HCT116 (cell line): Measurements from ENCODE around the gene BAIAP2. TPM values are rescaled to one million over a fixed set of nuclear protein-coding genes. Genes with fewer than 3 reads are reported as not detected.

ENCODE experiments used
- ATAC-seq: fragments of 200-7000 bp; cut with Tn5 transposase; 2 replicates; pipeline ENCODE4 v1.9.1; 2020; ENCODE audit warnings: mild to moderate bottlenecking, moderate library complexity
- BruUV-seq: library from RNA; stranded (reverse); fragments of 400-500 nt; replicated peaks from 2 replicates; lab custom pipeline; 2021; lab: Mats Ljungman, UMichigan
- CTCF ChIA-PET: fragments of 300-600 bp; sonication (Branson Sonifier 250); formaldehyde crosslinking; loops from one replicate; lab custom pipeline; 2021; ENCODE audit warnings: antibody characterized with exemption; lab: Charles Lee
- POLR2A ChIA-PET: fragments of 300-600, 350-600 bp; sonication (Branson Sonifier 250); formaldehyde crosslinking; loops from one replicate; lab custom pipeline; 2021; ENCODE audit warnings: antibody characterized with exemption; lab: Charles Lee
- RAD21 ChIA-PET, 2 experiments: fragments of 300-600 bp; sonication (Branson Sonifier 250); formaldehyde crosslinking; loops; one replicate each; lab custom pipeline; 2023; ENCODE audit warnings: low total read pairs in 2 of 2; ENCODE audit not compliant: uncharacterized antibody in 2 of 2, unreplicated experiment in 2 of 2, low non-redundant PET in 1 of 2; lab: Charles Lee
- DNase-seq: peaks from one replicate; pipeline ENCODE4 v3.0.0-alpha.2; 2010; ENCODE audit warnings: low read depth, low spot score
- H2AFZ ChIP-seq: fragments of 200-600 bp; shearing (Covaris generic), sonication (generic); 2 replicates; pipeline ENCODE4 v1.6.1; 2017; ENCODE audit warnings: low read depth, mixed run types, mixed read lengths, antibody characterized with exemption, low read length; ENCODE audit not compliant: poor library complexity, severe bottlenecking
- H3K27ac ChIP-seq: 2 replicates; pipeline ENCODE4 v1.5.1; 2012; ENCODE audit warnings: low read depth, low read length
- H3K27me3 ChIP-seq: fragments of 200-600 bp; sonication (generic); 2 replicates; pipeline ENCODE4 v1.6.1; 2016; ENCODE audit warnings: mixed run types, low read length, mixed read lengths; ENCODE audit not compliant: insufficient read depth
- H3K36me3 ChIP-seq, 2 experiments: fragments of 200-500 bp in 1 of 2; fragments of 200-600 bp in 1 of 2; sonication (Bioruptor generic) in 1 of 2; sonication (generic) in 1 of 2; 2 replicates each; pipeline versions ENCODE4 v1.5.1 to v1.6.1; 2014 to 2016; ENCODE audit warnings: low read length in 2 of 2, inconsistent platforms in 1 of 2, mixed read lengths in 1 of 2, mixed run types in 1 of 2; ENCODE audit not compliant: insufficient read depth in 2 of 2, control insufficient read depth in 1 of 2
- H3K4me1 ChIP-seq, 2 experiments: fragments of 200-600 bp in 1 of 2; sonication (generic) in 1 of 2; 2 replicates each; pipeline versions ENCODE4 v1.5.1 to v1.6.1; 2012 to 2017; ENCODE audit warnings: low read length in 2 of 2, inconsistent platforms in 1 of 2, mild to moderate bottlenecking in 1 of 2, mixed read lengths in 1 of 2, mixed run types in 1 of 2, moderate library complexity in 1 of 2; ENCODE audit not compliant: insufficient read depth in 2 of 2, control insufficient read depth in 1 of 2
- H3K4me2 ChIP-seq: fragments of 200-600 bp; sonication (generic); 2 replicates; pipeline ENCODE4 v1.6.1; 2017; ENCODE audit warnings: mixed run types, low read length, mixed read lengths
- H3K4me3 ChIP-seq, 2 experiments: fragments of 200-600 bp in 1 of 2; sonication (generic) in 1 of 2; replicated peaks in 1 of 2; 2 replicates each; pipeline ENCODE4 v1.5.1; 2011 to 2016; ENCODE audit warnings: low read length in 2 of 2, control low read depth in 1 of 2, low read depth in 1 of 2, mild to moderate bottlenecking in 1 of 2, mixed read lengths in 1 of 2, mixed run types in 1 of 2
- H3K79me2 ChIP-seq: fragments of 200-600 bp; sonication (generic); 2 replicates; pipeline ENCODE4 v1.6.1; 2017; ENCODE audit warnings: mild to moderate bottlenecking, mixed run types, low read length, moderate library complexity, mixed read lengths; ENCODE audit not compliant: insufficient read depth
- H3K9ac ChIP-seq: fragments of 200-600 bp; sonication (generic); 2 replicates; pipeline ENCODE4 v1.6.1; 2016; ENCODE audit warnings: low read length, mixed read lengths
- H3K9me2 ChIP-seq: fragments of 200-600 bp; sonication (generic), shearing (Covaris generic); 2 replicates; pipeline ENCODE4 v1.6.1; 2017; ENCODE audit warnings: mixed run types, mild to moderate bottlenecking, moderate library complexity; ENCODE audit not compliant: insufficient read depth
- H3K9me3 ChIP-seq, 2 experiments: fragments of 200-500 bp in 1 of 2; fragments of 200-600 bp in 1 of 2; sonication (Bioruptor generic) in 1 of 2; sonication (generic) in 1 of 2; 2 replicates each; pipeline ENCODE4 v1.6.1; 2014 to 2017; ENCODE audit warnings: low read length in 2 of 2, mixed read lengths in 2 of 2, inconsistent platforms in 1 of 2, low read depth in 1 of 2, mild to moderate bottlenecking in 1 of 2, mixed run types in 1 of 2, moderate library complexity in 1 of 2; ENCODE audit not compliant: control insufficient read depth in 1 of 2, insufficient read depth in 1 of 2
- H4K20me1 ChIP-seq: fragments of 200-600 bp; sonication (generic), shearing (Covaris generic); 2 replicates; pipeline ENCODE4 v1.6.1; 2017; ENCODE audit warnings: mixed run types, mild to moderate bottlenecking, moderate library complexity; ENCODE audit not compliant: insufficient read depth
- CBX3 ChIP-seq: IDR thresholded peaks from 2 replicates; pipeline ENCODE4 v1.6.1; 2012; ENCODE audit warnings: low read depth
- CEBPB ChIP-seq: IDR thresholded peaks from 2 replicates; pipeline ENCODE4 v1.6.1; 2012; ENCODE audit warnings: low read depth
- EGR1 ChIP-seq: IDR thresholded peaks from 2 replicates; pipeline ENCODE4 v1.6.1; 2012; ENCODE audit warnings: low read depth
- ELF1 ChIP-seq: IDR thresholded peaks from 2 replicates; pipeline ENCODE4 v1.6.1; 2012; ENCODE audit warnings: low read depth, borderline replicate concordance
- EZH2 ChIP-seq: fragments of 200-600 bp; sonication (generic); IDR thresholded peaks from 2 replicates; pipeline ENCODE4 v1.6.1; 2017; ENCODE audit warnings: antibody characterized with exemption, mixed run types
- EZH2phosphoT487 ChIP-seq: fragments of 200-600 bp; IDR thresholded peaks from 2 replicates; pipeline ENCODE4 v1.6.1; 2018; ENCODE audit warnings: antibody characterized with exemption, borderline replicate concordance
- FOSL1 ChIP-seq: IDR thresholded peaks from 2 replicates; pipeline ENCODE4 v1.6.1; 2012; ENCODE audit warnings: low read depth
- JUND ChIP-seq: IDR thresholded peaks from 2 replicates; pipeline ENCODE4 v1.6.1; 2012
- RAD21 ChIP-seq: IDR thresholded peaks from 2 replicates; pipeline ENCODE4 v1.6.1; 2012; ENCODE audit warnings: low read depth, mild to moderate bottlenecking
- SIN3A ChIP-seq: IDR thresholded peaks from 2 replicates; pipeline ENCODE4 v1.6.1; 2012; ENCODE audit warnings: low read depth
- SP1 ChIP-seq: IDR thresholded peaks from 2 replicates; pipeline ENCODE4 v1.6.1; 2012; ENCODE audit warnings: low read depth
- YY1 ChIP-seq: IDR thresholded peaks from 2 replicates; pipeline ENCODE4 v1.6.1; 2011; ENCODE audit warnings: low read length, low read depth, moderate library complexity, mild to moderate bottlenecking; ENCODE audit not compliant: insufficient replicate concordance; ENCODE audit errors: extremely low read depth
- ZFX ChIP-seq: fragments of 450-650 bp; IDR thresholded peaks from 2 replicates; pipeline ENCODE4 v1.6.1; 2017
- ZNF274 ChIP-seq: fragments of 200-500 bp; sonication (Bioruptor generic); IDR thresholded peaks from 2 replicates; pipeline ENCODE4 v1.6.1; 2014; ENCODE audit warnings: mild to moderate bottlenecking, low read depth, low read length, inconsistent platforms
- intact Hi-C: fragments of 100-400 bp; cut with micrococcal nuclease; formaldehyde crosslinking; loops from 2 replicates; pipeline ENCODE4 v1.10.0; 2022
- total RNA-seq: library from RNA; stranded (reverse); gene quantifications from one replicate; pipeline ENCODE4 v1.2.1, GENCODE V29; 2021; ENCODE audit not compliant: unreplicated experiment
- TF ChIP-seq, protein P1 (sequence below): IDR thresholded peaks from 2 replicates; pipeline ENCODE4 v1.6.1; 2011; ENCODE audit warnings: mild to moderate bottlenecking, low read length, moderate library complexity; ENCODE audit not compliant: insufficient replicate concordance; ENCODE audit errors: extremely low read depth
- TF ChIP-seq, protein P2 (sequence below), 3 experiments: fragments of 200-600 bp in 1 of 3; sonication (generic) in 1 of 3; IDR thresholded peaks in 2 of 3; conservative IDR thresholded peaks in 1 of 3; 2 replicates each; pipeline ENCODE4 v1.5.1; 2012 to 2017; ENCODE audit warnings: low read depth in 2 of 3, low read length in 2 of 3, antibody characterized with exemption in 1 of 3, borderline replicate concordance in 1 of 3, control low read depth in 1 of 3, mild to moderate bottlenecking in 1 of 3, mixed read lengths in 1 of 3, mixed run types in 1 of 3, moderate library complexity in 1 of 3; ENCODE audit not compliant: insufficient read depth in 1 of 3
- TF ChIP-seq, protein P3 (sequence below): IDR thresholded peaks from 2 replicates; pipeline ENCODE4 v1.6.1; 2012

Gene BAIAP2
- total RNA-seq, 1 experiment from 2014 or later, result 105 TPM

DNA sequence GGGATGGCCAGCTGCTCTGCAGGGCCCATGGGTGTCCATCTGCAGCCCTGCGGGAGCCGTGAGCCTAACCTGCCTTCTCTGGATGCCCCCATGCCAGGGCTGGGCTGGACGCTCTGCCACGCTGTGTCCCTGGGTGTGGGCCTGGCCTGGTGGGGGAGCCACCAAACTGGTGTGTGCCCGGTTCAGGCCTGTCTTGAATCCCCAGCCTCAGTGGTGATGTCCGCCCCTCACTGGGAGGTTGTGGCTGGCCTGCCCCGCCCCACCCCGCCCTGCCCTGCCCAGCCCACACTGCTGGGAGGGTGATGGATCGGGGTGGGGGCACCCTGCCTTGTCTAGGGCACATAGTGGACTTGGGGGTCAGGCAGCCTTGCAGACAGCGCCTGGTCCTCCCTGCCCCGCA is 80.3 kb downstream of the BAIAP2 start (continued):
- TF ChIP-seq, protein P1, sequence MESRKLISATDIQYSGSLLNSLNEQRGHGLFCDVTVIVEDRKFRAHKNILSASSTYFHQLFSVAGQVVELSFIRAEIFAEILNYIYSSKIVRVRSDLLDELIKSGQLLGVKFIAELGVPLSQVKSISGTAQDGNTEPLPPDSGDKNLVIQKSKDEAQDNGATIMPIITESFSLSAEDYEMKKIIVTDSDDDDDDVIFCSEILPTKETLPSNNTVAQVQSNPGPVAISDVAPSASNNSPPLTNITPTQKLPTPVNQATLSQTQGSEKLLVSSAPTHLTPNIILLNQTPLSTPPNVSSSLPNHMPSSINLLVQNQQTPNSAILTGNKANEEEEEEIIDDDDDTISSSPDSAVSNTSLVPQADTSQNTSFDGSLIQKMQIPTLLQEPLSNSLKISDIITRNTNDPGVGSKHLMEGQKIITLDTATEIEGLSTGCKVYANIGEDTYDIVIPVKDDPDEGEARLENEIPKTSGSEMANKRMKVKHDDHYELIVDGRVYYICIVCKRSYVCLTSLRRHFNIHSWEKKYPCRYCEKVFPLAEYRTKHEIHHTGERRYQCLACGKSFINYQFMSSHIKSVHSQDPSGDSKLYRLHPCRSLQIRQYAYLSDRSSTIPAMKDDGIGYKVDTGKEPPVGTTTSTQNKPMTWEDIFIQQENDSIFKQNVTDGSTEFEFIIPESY, result no peak
- TF ChIP-seq, protein P2, sequence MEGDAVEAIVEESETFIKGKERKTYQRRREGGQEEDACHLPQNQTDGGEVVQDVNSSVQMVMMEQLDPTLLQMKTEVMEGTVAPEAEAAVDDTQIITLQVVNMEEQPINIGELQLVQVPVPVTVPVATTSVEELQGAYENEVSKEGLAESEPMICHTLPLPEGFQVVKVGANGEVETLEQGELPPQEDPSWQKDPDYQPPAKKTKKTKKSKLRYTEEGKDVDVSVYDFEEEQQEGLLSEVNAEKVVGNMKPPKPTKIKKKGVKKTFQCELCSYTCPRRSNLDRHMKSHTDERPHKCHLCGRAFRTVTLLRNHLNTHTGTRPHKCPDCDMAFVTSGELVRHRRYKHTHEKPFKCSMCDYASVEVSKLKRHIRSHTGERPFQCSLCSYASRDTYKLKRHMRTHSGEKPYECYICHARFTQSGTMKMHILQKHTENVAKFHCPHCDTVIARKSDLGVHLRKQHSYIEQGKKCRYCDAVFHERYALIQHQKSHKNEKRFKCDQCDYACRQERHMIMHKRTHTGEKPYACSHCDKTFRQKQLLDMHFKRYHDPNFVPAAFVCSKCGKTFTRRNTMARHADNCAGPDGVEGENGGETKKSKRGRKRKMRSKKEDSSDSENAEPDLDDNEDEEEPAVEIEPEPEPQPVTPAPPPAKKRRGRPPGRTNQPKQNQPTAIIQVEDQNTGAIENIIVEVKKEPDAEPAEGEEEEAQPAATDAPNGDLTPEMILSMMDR (IDR thresholded peaks at IDR 0.05 in 2 of 3, conservative IDR thresholded peaks at IDR 0.05 in 1 of 3; ENCODE audit: borderline replicate concordance in 1 of 3, insufficient read depth in 1 of 3, low read depth in 2 of 3, low read length in 2 of 3), result no peak
- TF ChIP-seq, protein P3, sequence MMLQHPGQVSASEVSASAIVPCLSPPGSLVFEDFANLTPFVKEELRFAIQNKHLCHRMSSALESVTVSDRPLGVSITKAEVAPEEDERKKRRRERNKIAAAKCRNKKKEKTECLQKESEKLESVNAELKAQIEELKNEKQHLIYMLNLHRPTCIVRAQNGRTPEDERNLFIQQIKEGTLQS, result no peak
- TF ChIP-seq JUND (no peak), EZH2phosphoT487 (no peak), FOSL1 (no peak), ZFX (no peak), CBX3 (no peak)
- TF ChIP-seq, all 23 proteins: peak for 0

DNA sequence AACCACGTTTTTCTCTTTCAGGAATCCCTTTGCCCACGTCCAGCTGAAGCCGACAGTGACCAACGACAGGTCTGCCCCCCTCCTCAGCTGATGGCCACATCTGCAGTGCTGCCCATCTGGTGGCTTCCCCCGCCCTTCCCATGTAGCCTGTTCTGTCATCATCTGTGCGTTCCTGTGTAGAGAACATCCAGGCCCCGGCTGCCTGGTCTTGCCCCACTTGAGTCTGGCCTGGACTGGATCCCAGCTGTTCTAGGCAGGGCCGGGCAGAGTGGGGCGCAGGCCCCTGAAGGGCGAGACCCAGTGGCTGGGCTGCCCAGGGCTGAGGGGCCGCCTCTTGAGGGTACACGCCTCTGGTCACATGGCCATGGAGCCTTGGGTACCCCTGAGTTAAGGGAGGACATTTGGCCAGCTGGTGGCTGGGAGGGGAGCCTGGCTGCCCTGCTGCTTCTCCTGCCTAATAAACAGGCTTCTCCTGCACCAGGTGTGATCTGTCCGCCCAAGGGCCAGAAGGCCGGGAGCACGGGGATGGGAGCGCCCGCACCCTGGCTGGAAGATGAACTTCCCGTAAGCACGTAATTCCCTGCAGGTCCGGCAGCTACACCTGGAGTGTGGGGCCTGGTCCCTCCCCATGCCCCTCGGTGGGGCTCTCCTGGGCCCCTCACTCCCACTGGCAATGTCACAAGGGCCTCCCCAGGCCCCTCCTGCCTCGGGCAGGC is 81.0 kb downstream of the BAIAP2 start:
- peaks cover 0 to 5% of the 10 kb centered on the region in 2 experiments; a peak in 1 of 4 replicates for H3K36me3 ChIP-seq
- H3K4me3 ChIP-seq, result no peak overlapping the region
- intact Hi-C loops, result no loop called here
- peaks cover 10 to 31% of the 10 kb centered on the region in 2 experiments for H3K4me1 ChIP-seq
- no peak for DNase-seq
- H3K79me2 ChIP-seq, result peaks cover 13% of the 10 kb centered on the region; the same call in 1 of the 2 replicates
- no TSS peak for BruUV-seq
- ATAC-seq, result no peak
- ChIA-PET RAD21 (interaction anchor here in 1 of 2 experiments (0.6 kb wide), 1 partner anchor 259 kb away, joined by 3 read pairs; no protein-coding TSS in a partner anchor), CTCF (no interaction called here)
- H3K9ac ChIP-seq, result no peak overlapping the region
- no peaks in the 10 kb centered on the region for H3K27me3 ChIP-seq
- H2AFZ ChIP-seq, result no peak overlapping the region
- no peaks in the 10 kb centered on the region for H3K9me3 ChIP-seq
- H4K20me1 ChIP-seq, result no peaks in the 10 kb centered on the region
- no peaks in the 10 kb centered on the region for H3K9me2 ChIP-seq
- no peak overlapping the region; the same call in 1 of the 2 replicates for H3K27ac ChIP-seq
- no peak overlapping the region for H3K4me2 ChIP-seq
- TF ChIP-seq EGR1 (no peak), RAD21 (no peak), EZH2phosphoT487 (no peak), ZNF274 (no peak), ELF1 (no peak), SIN3A (no peak), FOSL1 (no peak), YY1 (no peak), CBX3 (no peak), SP1 (no peak), CEBPB (no peak), EZH2 (no peak)
- TF ChIP-seq, protein P1, result no peak
- TF ChIP-seq, protein P3, result no peak
- TF ChIP-seq, all 23 proteins: peak for 0
- POLR2A ChIA-PET, result interaction anchor here (1.3 kb wide), 1 partner anchor 125 kb away, joined by 4 read pairs; the partner anchor contains the start of gene CHMP6
